DOHH2 (cell line): ENCODE measurements around the gene MLH3.

Experiments used
- H3F3A ChIP-seq: fragments of 200-600 bp; sonication (generic), shearing (Covaris generic); 2 replicates; pipeline ENCODE4 v1.6.0; 2016; ENCODE audit warnings: antibody characterized with exemption, mild to moderate bottlenecking; ENCODE audit not compliant: control insufficient read depth, insufficient read depth
- H3K27ac ChIP-seq: fragments of 200-600 bp; sonication (generic); 2 replicates; pipeline ENCODE4 v1.5.1; 2014; ENCODE audit warnings: low read depth, mild to moderate bottlenecking, low read length, moderate library complexity
- H3K27me3 ChIP-seq: fragments of 200-600 bp; sonication (generic); 2 replicates; pipeline ENCODE4 v1.6.1; 2014; ENCODE audit warnings: mild to moderate bottlenecking, low read length, mixed read lengths; ENCODE audit not compliant: control insufficient read depth
- H3K36me3 ChIP-seq: fragments of 200-600 bp; sonication (generic); 2 replicates; pipeline ENCODE4 v1.6.1; 2014; ENCODE audit warnings: mild to moderate bottlenecking, low read length, moderate library complexity, mixed read lengths; ENCODE audit not compliant: control insufficient read depth
- H3K4me1 ChIP-seq: fragments of 200-600 bp; sonication (generic); 2 replicates; pipeline ENCODE4 v1.6.1; 2014; ENCODE audit warnings: mild to moderate bottlenecking, low read length, mixed read lengths; ENCODE audit not compliant: control insufficient read depth
- H3K4me2 ChIP-seq: fragments of 200-600 bp; sonication (generic); 2 replicates; pipeline ENCODE4 v1.6.0; 2014; ENCODE audit warnings: mild to moderate bottlenecking, low read length, moderate library complexity
- H3K4me3 ChIP-seq: fragments of 200-600 bp; sonication (generic); 2 replicates; pipeline ENCODE4 v1.5.1; 2014; ENCODE audit warnings: mild to moderate bottlenecking, low read length, mixed read lengths
- H3K79me2 ChIP-seq: fragments of 200-600 bp; sonication (generic); 2 replicates; pipeline ENCODE4 v1.6.1; 2014; ENCODE audit warnings: mild to moderate bottlenecking, low read length, mixed read lengths; ENCODE audit not compliant: control insufficient read depth
- H3K9me2 ChIP-seq: fragments of 200-600 bp; sonication (generic); replicated peaks from 2 replicates; pipeline ENCODE4 v1.6.1; 2014; ENCODE audit warnings: mild to moderate bottlenecking, low read length, mixed read lengths; ENCODE audit not compliant: control insufficient read depth
- H3K9me3 ChIP-seq: fragments of 200-600 bp; sonication (generic); 2 replicates; pipeline ENCODE4 v1.6.1; 2014; ENCODE audit warnings: antibody characterized with exemption, low read length, mixed read lengths; ENCODE audit not compliant: control insufficient read depth, insufficient read depth
- H4K20me1 ChIP-seq: fragments of 200-600 bp; sonication (generic); 2 replicates; pipeline ENCODE4 v1.6.0; 2014; ENCODE audit warnings: low read depth, mild to moderate bottlenecking, antibody characterized with exemption, low read length, moderate library complexity; ENCODE audit not compliant: control insufficient read depth, insufficient read depth
- EZH2phosphoT487 ChIP-seq: fragments of 200-600 bp; sonication (generic); IDR thresholded peaks from 2 replicates; pipeline ENCODE4 v1.6.1; 2017; ENCODE audit warnings: borderline replicate concordance, mild to moderate bottlenecking, antibody characterized with exemption, low read length, moderate library complexity, mixed read lengths
- TF ChIP-seq, protein P1 (sequence below): fragments of 200-600 bp; sonication (generic); IDR thresholded peaks from one replicate; pipeline ENCODE4 v1.5.1; 2014; ENCODE audit warnings: antibody characterized with exemption, mild to moderate bottlenecking, low read depth, low read length; ENCODE audit not compliant: poor library complexity, severe bottlenecking

The MLH3 gene

DNA sequence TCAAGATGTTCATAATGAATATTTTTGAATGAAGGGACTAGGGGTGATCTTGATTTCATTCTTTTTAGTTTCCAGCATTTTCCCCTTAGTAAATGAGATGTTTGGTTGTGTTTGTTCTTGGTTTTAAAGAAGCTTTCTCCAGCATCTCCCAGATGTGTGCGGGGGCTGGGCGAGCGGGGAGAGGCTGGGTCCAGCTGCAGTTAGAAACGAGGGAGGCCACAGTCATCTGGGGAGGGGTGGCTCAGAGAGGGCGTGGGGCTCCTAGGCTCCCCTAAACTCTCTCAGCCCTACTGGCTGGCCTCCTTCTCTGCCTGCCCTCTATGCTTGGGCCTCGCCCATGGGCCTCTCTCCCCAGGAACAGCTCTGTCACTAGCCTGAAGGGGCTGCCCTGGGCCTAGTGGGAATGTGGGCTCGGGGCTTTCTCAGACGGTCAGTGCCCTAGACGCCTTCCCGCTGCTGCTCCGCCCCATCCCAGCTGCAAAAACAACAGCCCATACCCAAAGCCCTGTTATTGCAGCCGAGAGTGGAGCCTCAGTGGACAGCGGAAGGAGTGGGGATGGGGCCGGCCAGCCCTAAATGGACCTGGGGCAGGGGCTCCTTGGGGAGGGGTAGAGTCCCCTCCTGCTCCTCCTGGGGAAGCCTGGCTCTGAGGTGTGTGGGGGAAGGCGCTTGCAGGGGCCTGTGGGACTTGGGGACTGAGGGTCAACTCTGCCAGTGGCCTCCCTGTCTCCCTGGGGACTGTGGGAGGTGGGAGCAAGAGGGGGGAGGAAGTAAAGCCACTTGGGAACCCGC is 66.8 kb downstream of the MLH3 start:
- Histone ChIP-seq H3K4me1 (no peaks in the 10 kb centered on the region; the same call in 1 of the 2 replicates), H3F3A (no peaks in the 10 kb centered on the region), H3K79me2 (no peaks in the 10 kb centered on the region), H3K9me3 (no peaks in the 10 kb centered on the region), H4K20me1 (no peaks in the 10 kb centered on the region), H3K9me2 (no peaks in the 10 kb centered on the region), H3K27me3 (no peaks in the 10 kb centered on the region), H3K4me2 (no peak overlapping the region), H3K36me3 (no peaks in the 10 kb centered on the region), H3K27ac (no peak overlapping the region), H3K4me3 (no peak overlapping the region)
- TF ChIP-seq EZH2phosphoT487: no peak
- TF ChIP-seq, protein P1, sequence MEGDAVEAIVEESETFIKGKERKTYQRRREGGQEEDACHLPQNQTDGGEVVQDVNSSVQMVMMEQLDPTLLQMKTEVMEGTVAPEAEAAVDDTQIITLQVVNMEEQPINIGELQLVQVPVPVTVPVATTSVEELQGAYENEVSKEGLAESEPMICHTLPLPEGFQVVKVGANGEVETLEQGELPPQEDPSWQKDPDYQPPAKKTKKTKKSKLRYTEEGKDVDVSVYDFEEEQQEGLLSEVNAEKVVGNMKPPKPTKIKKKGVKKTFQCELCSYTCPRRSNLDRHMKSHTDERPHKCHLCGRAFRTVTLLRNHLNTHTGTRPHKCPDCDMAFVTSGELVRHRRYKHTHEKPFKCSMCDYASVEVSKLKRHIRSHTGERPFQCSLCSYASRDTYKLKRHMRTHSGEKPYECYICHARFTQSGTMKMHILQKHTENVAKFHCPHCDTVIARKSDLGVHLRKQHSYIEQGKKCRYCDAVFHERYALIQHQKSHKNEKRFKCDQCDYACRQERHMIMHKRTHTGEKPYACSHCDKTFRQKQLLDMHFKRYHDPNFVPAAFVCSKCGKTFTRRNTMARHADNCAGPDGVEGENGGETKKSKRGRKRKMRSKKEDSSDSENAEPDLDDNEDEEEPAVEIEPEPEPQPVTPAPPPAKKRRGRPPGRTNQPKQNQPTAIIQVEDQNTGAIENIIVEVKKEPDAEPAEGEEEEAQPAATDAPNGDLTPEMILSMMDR: no peak

DNA sequence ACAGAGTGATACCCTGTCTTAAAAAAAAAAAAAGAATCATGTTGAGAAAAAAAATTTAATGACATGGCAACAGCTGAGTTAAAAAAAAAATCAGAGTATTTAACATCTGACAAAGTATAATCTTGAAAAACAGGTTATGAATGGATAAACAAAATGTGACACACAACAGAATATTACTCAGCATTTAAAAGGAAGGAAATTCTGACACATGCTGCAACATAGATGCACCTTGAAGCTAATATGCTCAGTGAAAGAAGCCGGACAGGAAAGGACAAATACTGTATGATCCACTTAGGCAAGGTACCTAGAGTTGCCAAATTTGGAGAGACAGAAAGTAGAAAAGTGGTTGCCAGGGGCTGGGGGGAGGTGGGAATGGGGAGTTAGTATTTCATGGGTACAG is 67.9 kb downstream of the MLH3 start:
- Histone ChIP-seq H3K79me2 (no peaks in the 10 kb centered on the region), H3K9me2 (no peaks in the 10 kb centered on the region), H3K4me3 (no peak overlapping the region), H3K4me1 (no peaks in the 10 kb centered on the region; the same call in 1 of the 2 replicates), H3K36me3 (no peaks in the 10 kb centered on the region), H3F3A (no peaks in the 10 kb centered on the region), H4K20me1 (no peaks in the 10 kb centered on the region), H3K4me2 (no peak overlapping the region), H3K9me3 (no peaks in the 10 kb centered on the region), H3K27ac (no peak overlapping the region), H3K27me3 (no peaks in the 10 kb centered on the region)
- TF ChIP-seq, protein P1: no peak
- TF ChIP-seq EZH2phosphoT487: no peak

DNA sequence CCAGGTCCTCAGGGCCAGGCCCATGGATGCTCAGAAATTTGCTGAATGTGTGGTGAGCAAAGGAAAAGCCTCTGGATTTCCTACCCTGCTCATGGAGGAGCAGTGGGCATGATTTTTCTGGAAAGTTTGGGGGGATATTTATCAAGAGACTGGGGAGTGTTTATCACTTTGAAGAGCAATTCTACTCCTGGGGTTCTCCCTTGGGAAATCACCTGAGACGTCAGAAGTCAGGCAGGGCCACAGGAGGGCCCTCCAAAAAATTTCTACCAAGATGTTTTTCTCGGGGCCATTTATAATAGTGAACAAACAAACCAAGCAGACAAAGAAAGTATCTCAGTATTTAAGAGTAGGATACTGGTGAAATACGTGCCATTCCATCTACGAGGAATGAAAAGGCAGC is 68.6 kb downstream of the MLH3 start:
- no peaks in the 10 kb centered on the region; the same call in 1 of the 2 replicates for H3K4me1 ChIP-seq
- no peak for TF ChIP-seq EZH2phosphoT487
- TF ChIP-seq, protein P1: no peak
- H3K9me2 ChIP-seq: no peaks in the 10 kb centered on the region

More for the DNA sequence above, 68.6 kb downstream of the MLH3 start:
- no peaks in the 10 kb centered on the region for H4K20me1 ChIP-seq
- no peaks in the 10 kb centered on the region for H3K79me2 ChIP-seq
- H3K4me3 ChIP-seq: no peak overlapping the region
- H3K4me2 ChIP-seq: no peak overlapping the region
- H3K9me3 ChIP-seq: no peaks in the 10 kb centered on the region
- no peak overlapping the region for H3K27ac ChIP-seq
- H3F3A ChIP-seq: no peaks in the 10 kb centered on the region
- H3K36me3 ChIP-seq: no peaks in the 10 kb centered on the region
- H3K27me3 ChIP-seq: no peaks in the 10 kb centered on the region
